Epithelial cell of esophagus (primary cell): ENCODE data around the gene SLC35A5.
A peak's percentile ranks its signal among the peaks of the same experiment; 100 is the strongest.

Experiments
- DNase-seq: peaks from one replicate; pipeline ENCODE4 v3.0.0; 2010; ENCODE audit warnings: low read depth
- H3K4me3 ChIP-seq: 2 replicates; pipeline ENCODE4 v1.5.1; 2011; ENCODE audit warnings: mild to moderate bottlenecking, low read length, control low read depth
- CTCF ChIP-seq: IDR thresholded peaks from 2 replicates; pipeline ENCODE4 v1.5.1; 2011; ENCODE audit warnings: low read depth, mild to moderate bottlenecking, low read length, control low read depth, inconsistent platforms; ENCODE audit not compliant: insufficient read depth; ENCODE audit errors: missing control alignments

SLC35A5 gene

GRCh38 chr3:112579232-112579631, 17.4 kb downstream of the SLC35A5 start:
- no peak for TF ChIP-seq CTCF
- DNase-seq: no peak
- H3K4me3 ChIP-seq: no peak overlapping the region

- DNase-seq: no peak
- TF ChIP-seq CTCF: no peak
- no peak overlapping the region for H3K4me3 ChIP-seq
Measured at GRCh38 chr3:112579697-112580096, 17.9 kb downstream of the SLC35A5 start.

- H3K4me3 ChIP-seq: no peak overlapping the region
- peak; percentile 76 for TF ChIP-seq CTCF
- peak; percentile 75 for DNase-seq
Measured at GRCh38 chr3:112582244-112582874, 20.5 kb downstream of the SLC35A5 start.

- no peak overlapping the region for H3K4me3 ChIP-seq
- no peak for TF ChIP-seq CTCF
- no peak for DNase-seq
Measured at GRCh38 chr3:112583105-112583504, 21.3 kb downstream of the SLC35A5 start.

- DNase-seq: no peak
- no peak for TF ChIP-seq CTCF
- H3K4me3 ChIP-seq: no peak overlapping the region
Measured at GRCh38 chr3:112585782-112586181, 23.9 kb downstream of the SLC35A5 start.

GRCh38 chr3:112587336-112587735, 25.5 kb downstream of the SLC35A5 start:
- H3K4me3 ChIP-seq: no peak overlapping the region
- TF ChIP-seq CTCF: no peak
- DNase-seq: no peak

GRCh38 chr3:112593258-112593657, 31.4 kb downstream of the SLC35A5 start:
- no peak for DNase-seq
- TF ChIP-seq CTCF: no peak
- no peak overlapping the region for H3K4me3 ChIP-seq
